ENCODE measurements around the gene ASB4.

ASB4 gene

GRCh38 chr7:95508780-95509179 lies 23.0 kb downstream of the ASB4 start:
- DNase-seq (ENCODE audit: insufficient read length) (no peak), FAIRE-seq (no peak)
- TF ChIP-seq POLR2A (IDR thresholded peaks at IDR 0.05; ENCODE audit: low read depth, low read length), result no peak
- TF ChIP-seq POLR2AphosphoS5 (IDR thresholded peaks at IDR 0.05; ENCODE audit: low read depth, low read length), result no peak
- no peak for TF ChIP-seq TAF1 (IDR thresholded peaks at IDR 0.05; ENCODE audit: borderline replicate concordance, low read depth, low read length)

- FAIRE-seq (no peak), DNase-seq (ENCODE audit: insufficient read length) (no peak)
- TF ChIP-seq TAF1 (IDR thresholded peaks at IDR 0.05; ENCODE audit: borderline replicate concordance, low read depth, low read length) (no peak), POLR2A (IDR thresholded peaks at IDR 0.05; ENCODE audit: low read depth, low read length) (no peak), POLR2AphosphoS5 (IDR thresholded peaks at IDR 0.05; ENCODE audit: low read depth, low read length) (no peak)
Observed at GRCh38 chr7:95509199-95509598, 23.5 kb downstream of the ASB4 start.

- DNase-seq (ENCODE audit: insufficient read length) (no peak), FAIRE-seq (peak; percentile 69)
- TF ChIP-seq POLR2A (IDR thresholded peaks at IDR 0.05; ENCODE audit: low read depth, low read length), result no peak
- TF ChIP-seq POLR2AphosphoS5 (IDR thresholded peaks at IDR 0.05; ENCODE audit: low read depth, low read length), result no peak
- no peak for TF ChIP-seq TAF1 (IDR thresholded peaks at IDR 0.05; ENCODE audit: borderline replicate concordance, low read depth, low read length)
Observed at GRCh38 chr7:95511716-95512260, 26.0 kb downstream of the ASB4 start.

- no peak for FAIRE-seq
- no peak for TF ChIP-seq TAF1 (IDR thresholded peaks at IDR 0.05; ENCODE audit: borderline replicate concordance, low read depth, low read length)
- no peak for TF ChIP-seq POLR2AphosphoS5 (IDR thresholded peaks at IDR 0.05; ENCODE audit: low read depth, low read length)
- TF ChIP-seq POLR2A (IDR thresholded peaks at IDR 0.05; ENCODE audit: low read depth, low read length), result no peak
- DNase-seq (ENCODE audit: insufficient read length), result no peak
Observed at GRCh38 chr7:95517458-95517857, 31.7 kb downstream of the ASB4 start.

- DNase-seq (ENCODE audit: insufficient read length), result no peak
- TF ChIP-seq TAF1 (IDR thresholded peaks at IDR 0.05; ENCODE audit: borderline replicate concordance, low read depth, low read length), result no peak
- no peak for FAIRE-seq
Observed at GRCh38 chr7:95517870-95518269, 32.1 kb downstream of the ASB4 start.

GRCh38 chr7:95520136-95520535 lies 34.4 kb downstream of the ASB4 start:
- no peak for DNase-seq (ENCODE audit: insufficient read length)
- no peak for TF ChIP-seq POLR2A (IDR thresholded peaks at IDR 0.05; ENCODE audit: low read depth, low read length)
- no peak for TF ChIP-seq POLR2AphosphoS5 (IDR thresholded peaks at IDR 0.05; ENCODE audit: low read depth, low read length)
- TF ChIP-seq TAF1 (IDR thresholded peaks at IDR 0.05; ENCODE audit: borderline replicate concordance, low read depth, low read length), result no peak
- no peak for FAIRE-seq

- FAIRE-seq (no peak), DNase-seq (ENCODE audit: insufficient read length) (no peak)
- TF ChIP-seq TAF1 (IDR thresholded peaks at IDR 0.05; ENCODE audit: borderline replicate concordance, low read depth, low read length) (no peak), POLR2A (IDR thresholded peaks at IDR 0.05; ENCODE audit: low read depth, low read length) (no peak)
Observed at GRCh38 chr7:95525503-95525902, 39.8 kb downstream of the ASB4 start.

- FAIRE-seq (no peak), DNase-seq (ENCODE audit: insufficient read length) (no peak)
- TF ChIP-seq POLR2AphosphoS5 (IDR thresholded peaks at IDR 0.05; ENCODE audit: low read depth, low read length), result no peak
- TF ChIP-seq TAF1 (IDR thresholded peaks at IDR 0.05; ENCODE audit: borderline replicate concordance, low read depth, low read length), result no peak
- no peak for TF ChIP-seq POLR2A (IDR thresholded peaks at IDR 0.05; ENCODE audit: low read depth, low read length)
Observed at GRCh38 chr7:95526128-95526738, 40.5 kb downstream of the ASB4 start.

GRCh38 chr7:95527033-95527775 lies 41.5 kb downstream of the ASB4 start:
- FAIRE-seq (peak; percentile 58), DNase-seq (ENCODE audit: insufficient read length) (no peak)

GRCh38 chr7:95527776-95528250 lies 42.1 kb downstream of the ASB4 start:
- TF ChIP-seq POLR2A (IDR thresholded peaks at IDR 0.05; ENCODE audit: low read depth, low read length) (no peak), POLR2AphosphoS5 (IDR thresholded peaks at IDR 0.05; ENCODE audit: low read depth, low read length) (no peak), TAF1 (IDR thresholded peaks at IDR 0.05; ENCODE audit: borderline replicate concordance, low read depth, low read length) (no peak)
- no peak for DNase-seq (ENCODE audit: insufficient read length)
- FAIRE-seq, result no peak

More at GRCh38 chr7:95527033-95527775, 41.5 kb downstream of the ASB4 start:
- TF ChIP-seq POLR2A (IDR thresholded peaks at IDR 0.05; ENCODE audit: low read depth, low read length) (no peak), POLR2AphosphoS5 (IDR thresholded peaks at IDR 0.05; ENCODE audit: low read depth, low read length) (no peak), TAF1 (IDR thresholded peaks at IDR 0.05; ENCODE audit: borderline replicate concordance, low read depth, low read length) (no peak)

- DNase-seq (ENCODE audit: insufficient read length), result no peak
- TF ChIP-seq POLR2AphosphoS5 (IDR thresholded peaks at IDR 0.05; ENCODE audit: low read depth, low read length) (no peak), POLR2A (IDR thresholded peaks at IDR 0.05; ENCODE audit: low read depth, low read length) (no peak), TAF1 (IDR thresholded peaks at IDR 0.05; ENCODE audit: borderline replicate concordance, low read depth, low read length) (no peak)
- no peak for FAIRE-seq
Observed at GRCh38 chr7:95529701-95530100, 44.0 kb downstream of the ASB4 start.

GRCh38 chr7:95530881-95531280 lies 45.1 kb downstream of the ASB4 start:
- TF ChIP-seq POLR2AphosphoS5 (IDR thresholded peaks at IDR 0.05; ENCODE audit: low read depth, low read length), result no peak
- TF ChIP-seq TAF1 (IDR thresholded peaks at IDR 0.05; ENCODE audit: borderline replicate concordance, low read depth, low read length), result no peak
- DNase-seq (ENCODE audit: insufficient read length) (no peak), FAIRE-seq (no peak)
